HT-29 (cell line): ENCODE data around the gene ATXN1L. TPM values are rescaled to one million over a fixed set of nuclear protein-coding genes. Genes with fewer than 3 reads are reported as not detected.
A peak's percentile ranks its signal among the peaks of the same experiment; 100 is the strongest.
"Not testable (repeated sequence)": the region's sequence is repeated elsewhere in the genome, so short reads cannot be mapped to it uniquely, and the experiment has no call there.

ENCODE experiments used
- DNase-seq: peaks from one replicate; pipeline ENCODE4 v3.0.0-alpha.2; 2015; ENCODE audit warnings: low spot score
- total RNA-seq: library from RNA; depleted of rRNA; stranded (reverse); fragments of >200 nt; shearing (Covaris generic); gene quantifications from 2 replicates; pipeline ENCODE4 v1.2.3, GENCODE V29; 2014

Gene ATXN1L
- total RNA-seq, 1 experiment from 2014 or later: 14.1 TPM

GRCh38 chr16:71852561-71852960, 6.8 kb downstream of the ATXN1L start:
- no peak for DNase-seq

- DNase-seq: no peak
These were observed 7.6 kb downstream of the ATXN1L start for GRCh38 chr16:71853413-71853812.

GRCh38 chr16:71854369-71854948, 8.7 kb downstream of the ATXN1L start:
- DNase-seq: no peak

- DNase-seq: no peak
These were observed 10.3 kb downstream of the ATXN1L start for GRCh38 chr16:71855937-71856662.

GRCh38 chr16:71859762-71860521, 14.2 kb downstream of the ATXN1L start:
- DNase-seq: no peak

DNA sequence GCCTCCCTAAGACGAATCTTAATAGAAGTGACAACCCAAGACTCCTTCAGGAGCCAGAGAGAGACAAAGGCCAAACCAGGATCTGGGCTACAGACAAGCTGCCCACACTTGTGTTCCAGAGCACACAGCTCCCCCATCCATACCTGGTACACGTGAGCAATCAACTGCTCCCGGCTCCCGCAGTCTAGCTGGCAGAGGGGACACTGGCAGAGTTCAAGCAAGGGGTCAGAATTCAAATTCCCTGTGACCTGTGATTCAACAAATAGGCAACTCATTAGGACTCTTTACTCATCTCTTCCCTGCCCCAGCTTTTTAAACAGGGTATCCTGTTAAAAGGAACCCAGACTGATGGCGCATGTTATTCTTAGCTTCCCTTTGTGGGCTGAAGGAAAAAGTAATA, 18.2 kb downstream of the ATXN1L start:
- DNase-seq: no peak

DNA sequence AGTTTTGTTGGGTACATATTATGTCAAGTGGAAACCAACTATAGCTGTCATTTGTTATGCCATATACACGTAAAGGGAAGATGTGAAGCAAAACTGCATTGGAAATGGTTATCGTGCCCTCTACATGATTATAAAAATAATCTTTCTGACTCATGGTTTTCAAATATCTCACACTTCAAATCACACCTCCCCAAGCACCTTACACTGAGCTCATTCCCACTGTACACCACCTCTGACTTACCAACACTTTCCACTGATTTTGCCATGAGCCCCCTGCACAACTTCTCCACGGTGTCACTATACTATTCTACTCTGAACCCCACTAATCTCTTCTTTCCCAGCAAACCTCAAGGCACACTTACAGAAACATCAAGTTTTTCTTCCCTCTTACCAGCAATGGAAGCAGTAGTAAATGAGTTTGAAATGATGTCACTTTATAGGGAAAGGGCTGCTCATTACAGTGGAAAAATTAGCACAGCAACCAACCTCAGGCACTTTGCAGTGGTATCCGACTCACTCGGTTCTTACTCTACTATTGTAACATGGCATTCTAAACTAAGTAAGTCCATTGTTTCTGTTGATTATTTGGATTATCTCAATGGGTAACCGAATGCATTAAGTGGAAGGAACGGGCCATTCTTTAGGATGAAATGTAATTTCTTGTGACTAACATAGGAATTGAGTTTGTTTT, 19.5 kb downstream of the ATXN1L start:
- DNase-seq: no peak

GRCh38 chr16:71867175-71867574, 21.4 kb downstream of the ATXN1L start:
- DNase-seq: not testable (repeated sequence)

DNA sequence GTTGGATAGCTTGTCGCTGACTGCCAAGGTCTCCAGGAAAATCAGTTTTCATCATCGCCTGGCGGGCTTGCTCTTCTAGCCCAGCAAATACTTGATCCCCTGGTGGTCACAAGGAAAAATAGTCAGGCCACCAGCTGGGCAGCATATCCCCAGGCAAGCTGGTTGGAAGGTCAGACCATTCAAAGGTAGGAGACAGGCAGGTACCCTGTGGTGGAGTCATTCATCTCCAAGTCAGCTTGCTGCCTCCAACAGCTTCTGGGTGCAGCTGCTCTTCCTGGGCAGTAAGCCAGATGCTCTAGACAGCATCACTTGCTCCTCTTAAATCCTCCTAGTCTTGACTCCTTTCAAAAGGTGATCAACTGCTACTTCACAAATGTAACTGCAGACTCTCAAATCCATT, 22.2 kb downstream of the ATXN1L start:
- no peak for DNase-seq

GRCh38 chr16:71869089-71869488, 23.3 kb downstream of the ATXN1L start:
- no peak for DNase-seq

GRCh38 chr16:71870818-71871217, 25.0 kb downstream of the ATXN1L start:
- no peak for DNase-seq

- no peak for DNase-seq
These were observed 27.4 kb downstream of the ATXN1L start for GRCh38 chr16:71873199-71873598.

GRCh38 chr16:71878911-71879310, 33.1 kb downstream of the ATXN1L start:
- no peak for DNase-seq

GRCh38 chr16:71880176-71880575, 34.4 kb downstream of the ATXN1L start:
- no peak for DNase-seq

GRCh38 chr16:71882505-71883167, 36.9 kb downstream of the ATXN1L start:
- peak; percentile 94 for DNase-seq

DNA sequence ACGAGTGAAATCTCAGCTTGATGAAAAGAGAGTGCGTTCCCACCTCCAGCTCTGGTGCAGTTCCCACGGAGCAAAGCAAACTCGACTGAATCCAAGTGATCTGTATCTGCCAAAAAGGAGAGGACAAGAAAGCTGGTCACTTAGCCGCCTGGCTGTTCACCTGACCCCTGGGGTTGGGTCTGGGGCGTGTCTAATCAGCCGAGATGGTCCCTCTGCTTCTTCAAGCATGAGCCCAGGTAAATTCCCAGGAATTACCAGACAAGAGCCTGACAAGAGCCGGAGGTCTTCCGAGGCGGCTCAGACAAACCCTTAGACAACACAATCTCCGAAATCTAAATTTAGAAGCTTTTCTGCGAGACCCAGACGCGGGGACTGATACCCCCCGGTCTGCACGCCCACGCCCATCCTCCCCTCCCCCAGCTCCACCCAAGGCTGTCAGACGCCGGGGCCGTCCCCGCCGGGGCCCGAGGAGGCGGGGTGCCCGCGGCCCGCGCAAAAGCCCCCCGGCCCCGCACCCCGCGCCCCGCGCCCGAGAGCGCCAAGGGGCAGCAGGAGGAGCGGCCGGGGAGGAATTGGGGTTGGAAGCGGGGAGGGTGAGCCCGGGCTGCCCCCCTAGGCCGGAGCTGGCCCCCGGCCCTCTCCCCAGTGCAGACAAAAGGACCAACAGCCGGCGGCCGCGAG, 37.5 kb downstream of the ATXN1L start:
- DNase-seq: peak; percentile 36

DNA sequence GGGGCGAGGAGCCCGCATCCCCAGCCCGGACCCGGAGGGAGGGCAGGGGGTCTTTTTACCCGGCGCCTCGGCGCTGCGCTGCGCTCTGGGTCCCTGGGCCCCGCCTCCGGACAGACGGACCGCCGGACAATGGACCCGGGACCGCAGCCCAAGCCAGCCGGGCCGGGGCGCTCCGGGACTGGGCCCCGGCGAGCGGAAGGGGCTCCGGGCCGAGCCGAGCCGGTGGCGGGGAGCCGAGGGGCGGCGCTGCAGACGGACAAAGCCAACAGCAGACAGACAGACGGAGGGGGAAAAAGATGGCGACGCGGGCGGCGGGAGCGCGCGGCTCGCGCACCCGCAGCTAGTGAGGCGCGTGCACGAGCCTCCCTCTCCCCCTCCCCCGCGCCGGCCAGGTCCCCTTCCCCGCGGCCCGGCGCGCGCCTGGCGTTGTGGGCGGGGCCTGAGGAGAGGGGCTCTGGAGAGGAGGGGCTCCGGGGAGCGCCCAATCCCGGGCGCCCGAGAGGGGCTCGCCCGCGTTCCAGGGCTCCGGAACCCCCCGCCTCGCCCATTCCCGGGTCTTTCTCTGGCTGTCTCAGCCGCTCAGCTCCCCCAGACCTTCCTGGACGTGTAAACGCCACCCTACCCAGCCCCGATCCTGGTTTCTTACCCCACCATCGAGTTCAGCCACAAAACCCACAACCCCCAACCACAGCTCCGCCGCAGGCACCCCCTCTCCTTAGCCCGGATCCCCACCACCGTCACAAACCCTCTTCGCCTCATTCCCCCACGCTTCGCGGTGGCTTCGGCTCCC, 38.3 kb downstream of the ATXN1L start, which contains the start of gene ZNF821:
ZNF821 (minus strand) TSS at position 334 of the 790 bp plus-strand sequence. CDS start 4,236 bp downstream, outside the sequence.
- peak; percentile 56 for DNase-seq

DNA sequence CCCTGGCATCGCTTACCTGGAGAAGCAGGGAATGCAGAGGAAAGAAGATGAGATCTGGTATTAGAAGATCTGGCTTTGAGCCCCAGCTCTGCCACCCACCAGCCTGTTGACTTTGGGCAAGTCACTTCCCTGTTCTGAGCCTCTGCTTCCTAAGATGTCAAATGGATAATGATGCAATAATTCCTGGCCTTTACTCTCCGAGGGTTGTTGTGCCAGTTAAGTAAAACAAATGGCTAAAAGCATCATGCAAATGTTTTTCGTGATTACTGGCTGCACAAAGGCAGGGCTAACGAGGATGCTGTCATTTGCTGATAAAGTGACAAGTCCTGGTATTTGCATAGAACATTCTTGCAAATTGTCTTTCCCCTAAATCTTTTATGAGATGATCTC, 39.5 kb downstream of the ATXN1L start:
- DNase-seq: peak; percentile 31

GRCh38 chr16:71889147-71889546, 43.4 kb downstream of the ATXN1L start:
- DNase-seq: no peak

DNA sequence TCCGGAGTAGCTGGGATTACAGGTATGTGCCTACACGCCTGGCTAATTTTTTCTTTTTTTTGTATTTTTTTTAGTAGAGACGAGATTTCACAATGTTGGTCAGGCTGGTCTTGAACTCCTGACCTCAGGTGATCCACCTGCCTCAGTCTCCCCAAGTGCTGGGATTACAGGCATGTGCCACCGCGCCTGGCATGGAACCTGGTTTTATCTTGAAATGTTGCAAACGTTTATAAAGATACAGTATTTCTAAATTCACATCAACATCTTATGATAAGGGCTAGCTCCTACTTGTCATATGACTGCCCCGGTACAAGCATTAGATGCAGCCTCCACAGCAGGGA, 48.1 kb downstream of the ATXN1L start:
- no peak for DNase-seq
